Measurements from ENCODE around the gene PGD. TPM values are rescaled to one million over a fixed set of nuclear protein-coding genes. Genes with fewer than 3 reads are reported as not detected.

The PGD gene
- total and polyA plus RNA-seq, 2 experiments from 2014 or later: 174 to 305 TPM

GRCh38 chr1:10378081-10378841, 20.6 kb upstream of the PGD start (continued):
- TF ChIP-seq ETS1 (IDR thresholded peaks at IDR 0.05) (no peak), POLR2AphosphoS5 (IDR thresholded peaks at IDR 0.05; ENCODE audit: low read depth) (no peak), EZH2phosphoT487 (IDR thresholded peaks at IDR 0.05; ENCODE audit: unreplicated experiment) (no peak), ZNF331 (CRISPR knock-in tag; IDR thresholded peaks at IDR 0.05; ENCODE audit: low read depth) (no peak), EZH2 (IDR thresholded peaks at IDR 0.05; ENCODE audit: low read depth, unreplicated experiment) (no peak), CTCF (conservative IDR thresholded peaks at IDR 0.05; ENCODE audit: low read depth in 2 of 2) (no peak), STAT1 (IDR thresholded peaks at IDR 0.05; ENCODE audit: unreplicated experiment) (no peak), CREB1 (CRISPR knock-in tag; IDR thresholded peaks at IDR 0.05; ENCODE audit: low read depth) (no peak)

GRCh38 chr1:10379101-10379620, 19.7 kb upstream of the PGD start:
- Histone ChIP-seq H3K4me1 (ENCODE audit: insufficient read depth) (no peaks in the 10 kb centered on the region), H4K20me1 (replicated peaks; ENCODE audit: insufficient read depth) (no peaks in the 10 kb centered on the region; the same call in none of the 2 replicates), H3K27ac (ENCODE audit: low read depth) (no peak overlapping the region), H3K4me3 (no peak overlapping the region), H3K36me3 (ENCODE audit: insufficient read depth) (peaks cover 19% of the 10 kb centered on the region), H2AFZ (no peak overlapping the region), H3F3A (replicated peaks; ENCODE audit: low read depth) (0 out of 2 replicates have a peak, but pooled peaks cover 14% of the 10 kb centered on the region), H3K27me3 (ENCODE audit: insufficient read depth) (no peaks in the 10 kb centered on the region), H3K4me2 (no peak overlapping the region), H3K79me2 (replicated peaks; ENCODE audit: insufficient read depth) (no peaks in the 10 kb centered on the region), H3K9me2 (ENCODE audit: insufficient read depth) (no peaks in the 10 kb centered on the region)
- ATAC-seq (no peak), DNase-seq (ENCODE audit: low spot score) (no peak)
- no peak overlapping the region for H3K4me3 Mint-ChIP-seq
- peaks cover 8% of the 10 kb centered on the region for H3K27me3 Mint-ChIP-seq (ENCODE audit: insufficient read depth, low read depth, poor library complexity)
- H3K27ac Mint-ChIP-seq: no peak overlapping the region
- H3K9me3 Mint-ChIP-seq: no peaks in the 10 kb centered on the region
- no peaks in the 10 kb centered on the region for H3K4me1 Mint-ChIP-seq
- H3K36me3 Mint-ChIP-seq (ENCODE audit: low read depth): peaks cover 33% of the 10 kb centered on the region
- no peak for TF ChIP-seq EZH2 (IDR thresholded peaks at IDR 0.05; ENCODE audit: low read depth, unreplicated experiment)
- TF ChIP-seq JUNB (IDR thresholded peaks at IDR 0.05; ENCODE audit: unreplicated experiment): no peak
- TF ChIP-seq STAT1 (IDR thresholded peaks at IDR 0.05; ENCODE audit: unreplicated experiment): no peak
- TF ChIP-seq EZH2phosphoT487 (IDR thresholded peaks at IDR 0.05; ENCODE audit: unreplicated experiment): no peak
- no peak for TF ChIP-seq ETS1 (IDR thresholded peaks at IDR 0.05)
- no peak for TF ChIP-seq CTCF (conservative IDR thresholded peaks at IDR 0.05; ENCODE audit: low read depth in 2 of 2)
- no peak for TF ChIP-seq ZNF331 (CRISPR knock-in tag; IDR thresholded peaks at IDR 0.05; ENCODE audit: low read depth)
- no peak for TF ChIP-seq POLR2AphosphoS5 (IDR thresholded peaks at IDR 0.05; ENCODE audit: low read depth)
- TF ChIP-seq ZNF114 (CRISPR knock-in tag; IDR thresholded peaks at IDR 0.05): no peak
- no peak for TF ChIP-seq CREB1 (CRISPR knock-in tag; IDR thresholded peaks at IDR 0.05; ENCODE audit: low read depth)

Data from GM23338 (cell line).